Calu3 (cell line): ENCODE data around the gene BLOC1S1. TPM values are rescaled to one million over a fixed set of nuclear protein-coding genes. Genes with fewer than 3 reads are reported as not detected.

Experiments
- BruUV-seq: library from RNA; stranded (reverse); fragments of 400-500 nt; replicated peaks from 2 replicates; lab custom pipeline; 2021; lab: Mats Ljungman, UMichigan
- CTCF ChIA-PET: fragments of 300-600 bp; sonication (Branson Sonifier 250); formaldehyde crosslinking; loops from one replicate; lab custom pipeline; 2022; ENCODE audit warnings: antibody characterized with exemption; lab: Charles Lee
- DNase-seq: peaks from one replicate; pipeline ENCODE4 v3.0.0; 2022
- H3K27ac Mint-ChIP-seq: one replicate; pipeline ENCODE4 v1.8.0; 2022; ENCODE audit warnings: mixed read lengths; ENCODE audit not compliant: unreplicated experiment
- H3K27me3 Mint-ChIP-seq: one replicate; pipeline ENCODE4 v1.8.0; 2022; ENCODE audit warnings: mixed read lengths; ENCODE audit not compliant: unreplicated experiment
- H3K36me3 Mint-ChIP-seq: one replicate; pipeline ENCODE4 v1.8.0; 2022; ENCODE audit warnings: mild to moderate bottlenecking, moderate library complexity, mixed read lengths; ENCODE audit not compliant: insufficient read depth, unreplicated experiment
- H3K4me1 Mint-ChIP-seq: one replicate; pipeline ENCODE4 v1.8.0; 2022; ENCODE audit warnings: mild to moderate bottlenecking, low read depth, mixed read lengths; ENCODE audit not compliant: unreplicated experiment
- H3K4me3 Mint-ChIP-seq: one replicate; pipeline ENCODE4 v1.8.0; 2022; ENCODE audit warnings: mild to moderate bottlenecking, low read depth, moderate library complexity, mixed read lengths; ENCODE audit not compliant: unreplicated experiment
- H3K9me3 Mint-ChIP-seq: one replicate; pipeline ENCODE4 v1.8.0; 2022; ENCODE audit warnings: low read depth, mixed read lengths; ENCODE audit not compliant: unreplicated experiment
- CTCF ChIP-seq: fragments of 200-600 bp; IDR thresholded peaks from one replicate; pipeline ENCODE4 v1.8.0; 2022; ENCODE audit warnings: antibody characterized with exemption; ENCODE audit not compliant: unreplicated experiment
- intact Hi-C: fragments of 100-400 bp; cut with micrococcal nuclease; formaldehyde crosslinking; loops from one replicate; pipeline ENCODE4 v1.10.0; 2022; ENCODE audit not compliant: unreplicated experiment
- total RNA-seq: library from RNA; stranded (reverse); gene quantifications from 2 replicates; pipeline ENCODE4 v1.2.3, GENCODE V29; 2022

Gene BLOC1S1
- total RNA-seq, 1 experiment from 2014 or later = 71.0 TPM

- Mint-ChIP-seq H3K9me3 (no peaks in the 10 kb centered on the region), H3K4me3 (no peak overlapping the region), H3K36me3 (peaks cover 24% of the 10 kb centered on the region), H3K27me3 (peaks cover 46% of the 10 kb centered on the region), H3K27ac (no peak overlapping the region), H3K4me1 (peaks cover 37% of the 10 kb centered on the region)
- BruUV-seq = no TSS peak
- TF ChIP-seq CTCF = no peak
- intact Hi-C loops = no loop called here
- no peak for DNase-seq
- CTCF ChIA-PET = interaction anchor here (0.6 to 1.2 kb wide), 3 partner anchors 25 to 1448 kb away, joined by 3 read pairs; a partner anchor contains a TSS
Measured at GRCh38 chr12:55713721-55714120, 2.1 kb upstream of the BLOC1S1 start.

- CTCF ChIA-PET = interaction anchor here (0.7 to 3.7 kb wide), 5 partner anchors 9 to 1397 kb away, joined by 3 to 27 read pairs (median 3); partner anchors contain the start of gene ORMDL2
- intact Hi-C loops = no loop called here
- Mint-ChIP-seq H3K27me3 (peaks cover 31% of the 10 kb centered on the region), H3K36me3 (peaks cover 30% of the 10 kb centered on the region), H3K4me1 (peaks cover 44% of the 10 kb centered on the region), H3K4me3 (peak overlapping the region; percentile 86), H3K9me3 (no peaks in the 10 kb centered on the region), H3K27ac (peak overlapping the region; percentile 97)
- BruUV-seq = TSS peak; percentile 80
- no peak for TF ChIP-seq CTCF
- no peak for DNase-seq
Measured at GRCh38 chr12:55715169-55715764, 579 bp upstream of the BLOC1S1 start.

DNA sequence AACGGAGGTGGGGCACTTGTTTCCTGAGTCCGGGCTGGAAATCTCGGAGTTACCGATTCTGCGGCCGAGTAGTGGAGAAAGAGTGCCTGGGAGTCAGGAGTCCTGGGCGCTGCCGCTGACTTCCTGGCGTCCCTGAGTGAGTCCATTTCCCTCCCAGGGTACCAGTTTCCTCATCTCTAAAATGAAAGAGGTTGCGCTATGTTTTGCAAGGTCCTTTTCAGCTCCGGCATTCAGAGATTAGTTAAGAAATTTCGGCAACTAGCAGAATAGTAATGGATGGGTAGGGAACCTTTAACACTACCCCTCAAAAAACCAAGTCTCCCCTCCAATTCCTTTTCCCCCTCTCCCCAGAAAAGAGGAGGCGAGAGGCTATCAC is 724 bp downstream of the BLOC1S1 start:
- BruUV-seq = no TSS peak
- intact Hi-C loops = no loop called here
- no peak for TF ChIP-seq CTCF
- Mint-ChIP-seq H3K9me3 (no peaks in the 10 kb centered on the region), H3K4me3 (peak overlapping the region; percentile 86), H3K36me3 (peaks cover 37% of the 10 kb centered on the region), H3K27me3 (peaks cover 22% of the 10 kb centered on the region), H3K4me1 (peaks cover 52% of the 10 kb centered on the region), H3K27ac (peak overlapping the region; percentile 97)
- CTCF ChIA-PET = interaction anchor here (0.6 to 3.7 kb wide), 4 partner anchors 9 to 148 kb away, joined by 3 to 27 read pairs (median 4); partner anchors contain the start of gene ITGA7
- no peak for DNase-seq

GRCh38 chr12:55717011-55718007 is 1.5 kb downstream of the BLOC1S1 start:
- BruUV-seq = TSS peak; percentile 26
- no peak for TF ChIP-seq CTCF
- DNase-seq = no peak
- no peaks in the 10 kb centered on the region for H3K9me3 Mint-ChIP-seq
- H3K4me3 Mint-ChIP-seq = peak overlapping the region; percentile 86
- CTCF ChIA-PET = interaction anchor here (0.6 to 3.7 kb wide), 6 partner anchors 10 to 280 kb away, joined by 3 to 27 read pairs (median 4); partner anchors contain the start of genes ITGA7 and SUOX
- H3K4me1 Mint-ChIP-seq = peaks cover 59% of the 10 kb centered on the region
- intact Hi-C loops = no loop called here
- peaks cover 45% of the 10 kb centered on the region for H3K36me3 Mint-ChIP-seq
- H3K27ac Mint-ChIP-seq = peak overlapping the region; percentile 46
- H3K27me3 Mint-ChIP-seq = peaks cover 15% of the 10 kb centered on the region
